ENCODE data around the gene CST6.
A peak's percentile ranks its signal among the peaks of the same experiment; 100 is the strongest.

The CST6 gene

DNA sequence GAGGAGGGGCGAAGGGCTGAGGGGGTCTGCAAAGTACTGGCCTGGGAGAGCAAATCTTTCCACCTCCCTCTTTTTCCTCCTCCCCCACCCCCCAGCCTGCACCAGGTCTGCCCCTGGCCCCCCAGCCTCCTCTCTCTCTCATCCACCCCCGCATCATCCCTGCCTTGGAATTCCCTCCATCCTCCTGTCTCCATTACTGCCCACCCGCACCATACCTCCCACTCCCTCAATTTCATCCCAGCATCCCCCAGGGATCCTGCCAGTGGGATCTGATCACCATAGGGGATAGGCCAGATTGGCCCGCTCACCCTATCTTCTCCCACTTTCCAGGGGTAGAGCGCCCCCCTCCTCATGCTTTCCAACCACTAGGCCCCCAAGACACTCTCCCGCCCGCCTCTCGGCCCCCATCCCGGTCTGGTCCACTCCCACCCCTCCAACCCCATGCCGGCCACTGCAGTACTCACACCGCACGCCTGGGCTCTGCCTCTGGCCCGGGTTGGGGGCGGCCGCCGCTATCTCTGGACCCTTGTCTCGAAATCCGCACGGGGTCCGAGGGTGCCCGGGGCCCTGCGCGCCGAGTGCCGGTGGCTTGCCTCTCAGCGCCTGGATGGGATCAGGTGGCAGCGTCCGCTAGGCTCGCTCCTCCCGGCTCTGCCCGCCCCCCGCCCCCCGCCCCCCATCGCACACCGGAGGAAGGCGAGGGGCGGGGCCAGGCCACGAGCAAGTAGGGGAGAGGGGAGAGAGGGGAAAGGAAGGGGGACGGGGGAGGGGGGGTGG lies 36.9 kb downstream of the CST6 start, which contains the start of gene GAL3ST3:
GAL3ST3 (minus strand) TSS at position 615 of the 777 bp plus-strand sequence. CDS start 3,746 bp downstream, outside the sequence.
- no peak for DNase-seq

DNA sequence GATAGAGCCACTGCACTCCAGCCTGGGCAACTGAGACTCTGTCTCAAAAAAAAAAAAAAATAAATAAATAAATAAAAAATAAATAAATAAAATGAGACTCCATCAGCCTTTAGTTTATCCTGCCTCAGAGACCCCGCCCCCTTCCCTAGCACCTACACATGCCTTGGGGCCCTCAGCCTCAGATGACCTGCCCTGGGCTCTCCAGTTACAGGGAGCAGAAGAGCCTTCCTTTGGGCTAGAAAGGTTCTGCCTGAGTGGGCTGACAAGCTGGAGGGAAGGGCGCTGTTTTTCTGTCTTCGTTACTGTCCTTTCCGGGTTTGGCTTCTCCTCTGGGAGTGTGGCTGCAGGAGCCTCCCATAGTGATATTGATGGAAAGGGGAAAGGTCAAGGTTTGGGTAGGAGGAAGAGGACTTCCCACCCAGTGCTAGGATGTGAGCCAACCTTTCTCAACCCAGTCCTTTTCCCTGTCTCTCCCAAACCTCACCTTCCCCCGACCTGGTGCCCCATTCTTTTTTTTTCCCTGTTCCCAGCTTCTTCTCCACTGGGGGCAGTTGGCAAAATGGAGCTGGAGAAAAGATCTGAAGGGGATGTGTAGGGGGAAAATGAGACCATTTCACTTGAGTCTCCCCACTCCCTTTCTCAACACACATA lies 38.9 kb downstream of the CST6 start:
- no peak for DNase-seq

DNA sequence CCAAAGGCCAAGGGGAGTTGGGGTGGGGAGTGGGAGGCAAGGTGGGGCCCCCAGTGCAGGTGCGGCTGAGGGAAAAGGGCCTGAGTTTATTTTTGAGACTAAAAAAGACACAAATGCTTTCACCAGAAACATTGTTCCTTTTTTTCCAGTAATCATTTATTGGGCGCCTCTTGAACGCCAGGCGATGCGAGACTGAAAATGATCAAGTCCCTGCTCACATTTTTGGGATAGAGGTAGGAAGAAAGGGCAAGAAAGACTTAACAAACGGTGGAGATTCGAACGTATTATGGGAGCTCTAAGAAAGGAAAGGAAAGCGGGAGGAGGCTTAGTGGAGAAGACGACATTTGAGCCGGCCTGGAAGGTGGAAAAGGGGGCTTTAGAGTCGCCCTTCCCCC lies 39.6 kb downstream of the CST6 start:
- no peak for DNase-seq

DNA sequence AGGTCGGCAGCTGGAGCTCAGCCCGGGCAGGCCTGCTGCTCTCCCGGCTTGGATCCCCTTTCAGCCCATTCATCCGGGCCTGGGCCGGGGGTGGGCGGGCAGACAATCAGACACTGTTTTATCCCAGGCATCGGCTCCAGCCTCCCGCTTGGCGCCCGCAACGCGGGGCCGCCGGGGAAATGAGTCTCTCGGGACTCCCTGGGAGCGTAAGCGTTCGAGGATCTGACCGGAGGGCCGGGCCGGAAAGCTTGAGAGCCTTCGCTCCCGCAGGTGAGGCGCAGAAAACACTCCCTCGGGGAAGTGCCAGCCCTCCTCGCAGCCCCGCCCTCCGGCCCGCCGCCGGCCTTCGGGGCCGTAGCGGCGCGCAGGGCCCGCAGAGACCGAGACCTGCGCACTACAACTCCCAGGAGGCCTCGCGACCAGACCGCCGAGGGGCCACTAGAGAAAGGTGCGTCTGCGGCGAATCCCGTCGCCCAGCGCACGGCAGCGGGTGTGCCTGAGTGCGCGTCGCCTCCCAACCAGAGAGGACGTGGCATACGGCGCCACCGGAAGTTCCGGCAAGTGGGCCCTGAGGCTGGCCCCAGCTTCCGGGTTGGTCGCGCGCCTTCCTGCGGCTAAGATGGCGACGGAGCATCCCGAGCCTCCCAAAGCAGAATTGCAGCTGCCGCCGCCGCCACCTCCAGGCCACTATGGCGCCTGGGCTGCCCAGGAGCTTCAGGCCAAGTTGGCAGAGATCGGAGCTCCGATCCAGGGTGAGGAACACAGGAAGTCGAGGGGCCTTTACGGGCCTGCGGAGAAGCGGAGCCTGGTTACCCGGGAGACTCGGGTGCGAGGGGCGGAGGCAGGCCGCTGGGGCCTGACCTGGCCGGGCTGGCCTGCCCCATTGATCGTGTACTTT lies 40.2 kb downstream of the CST6 start, which contains the start of gene SF3B2:
SF3B2 (plus strand) TSS at position 599 of the 898 bp plus-strand sequence; CDS start at position 620, 21 bp downstream.
- DNase-seq = peak; percentile 99

DNA sequence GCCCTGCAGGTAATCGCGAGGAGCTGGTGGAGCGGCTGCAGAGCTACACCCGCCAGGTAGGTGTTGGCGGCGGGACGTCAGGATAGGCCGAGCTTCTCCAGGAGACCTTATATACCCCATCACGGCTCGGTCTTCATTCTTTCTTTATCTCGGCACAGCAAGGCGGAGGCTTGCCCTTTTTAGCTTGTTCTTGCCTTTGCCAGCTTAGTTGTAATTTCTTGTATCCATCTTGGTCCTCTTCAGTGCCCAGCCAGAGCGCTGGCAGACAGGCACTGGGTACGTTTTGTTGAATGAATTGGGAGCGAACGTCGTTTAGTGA lies 40.8 kb downstream of the CST6 start:
- DNase-seq = no peak

DNA sequence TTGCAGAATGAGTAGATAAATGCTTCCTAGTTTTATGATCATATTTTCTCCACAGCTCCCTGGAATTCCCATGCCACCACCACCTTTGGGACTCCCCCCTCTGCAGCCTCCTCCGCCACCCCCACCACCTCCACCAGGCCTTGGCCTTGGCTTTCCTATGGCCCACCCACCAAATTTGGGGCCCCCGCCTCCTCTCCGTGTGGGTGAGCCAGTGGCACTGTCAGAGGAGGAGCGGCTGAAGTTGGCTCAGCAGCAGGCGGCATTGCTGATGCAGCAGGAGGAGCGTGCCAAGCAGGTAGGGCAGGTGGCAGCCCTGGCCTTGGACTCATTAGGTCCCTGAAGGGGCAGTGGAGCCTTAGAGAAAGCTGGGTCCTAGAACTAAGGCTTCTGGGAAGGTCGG lies 43.2 kb downstream of the CST6 start:
- no peak for DNase-seq

DNA sequence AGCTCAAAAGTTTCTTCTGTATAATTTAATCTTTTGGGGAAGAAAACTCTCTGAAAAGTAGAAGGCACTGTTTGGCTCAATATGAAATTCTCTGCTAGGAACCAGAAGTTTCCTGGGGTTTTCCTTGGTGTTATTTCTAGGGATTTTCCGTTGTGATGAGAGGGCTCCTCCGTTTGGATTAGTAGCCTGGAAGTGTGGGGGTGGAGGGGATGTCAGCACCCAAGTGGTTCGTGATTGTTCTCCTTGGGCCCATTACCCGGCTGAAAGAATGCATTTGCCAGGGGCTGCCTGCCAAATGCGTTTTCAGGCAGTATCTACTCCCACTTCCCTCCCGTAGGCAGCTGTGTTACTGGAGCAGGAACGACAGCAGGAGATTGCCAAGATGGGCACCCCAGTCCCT lies 44.7 kb downstream of the CST6 start:
- no peak for DNase-seq

DNA sequence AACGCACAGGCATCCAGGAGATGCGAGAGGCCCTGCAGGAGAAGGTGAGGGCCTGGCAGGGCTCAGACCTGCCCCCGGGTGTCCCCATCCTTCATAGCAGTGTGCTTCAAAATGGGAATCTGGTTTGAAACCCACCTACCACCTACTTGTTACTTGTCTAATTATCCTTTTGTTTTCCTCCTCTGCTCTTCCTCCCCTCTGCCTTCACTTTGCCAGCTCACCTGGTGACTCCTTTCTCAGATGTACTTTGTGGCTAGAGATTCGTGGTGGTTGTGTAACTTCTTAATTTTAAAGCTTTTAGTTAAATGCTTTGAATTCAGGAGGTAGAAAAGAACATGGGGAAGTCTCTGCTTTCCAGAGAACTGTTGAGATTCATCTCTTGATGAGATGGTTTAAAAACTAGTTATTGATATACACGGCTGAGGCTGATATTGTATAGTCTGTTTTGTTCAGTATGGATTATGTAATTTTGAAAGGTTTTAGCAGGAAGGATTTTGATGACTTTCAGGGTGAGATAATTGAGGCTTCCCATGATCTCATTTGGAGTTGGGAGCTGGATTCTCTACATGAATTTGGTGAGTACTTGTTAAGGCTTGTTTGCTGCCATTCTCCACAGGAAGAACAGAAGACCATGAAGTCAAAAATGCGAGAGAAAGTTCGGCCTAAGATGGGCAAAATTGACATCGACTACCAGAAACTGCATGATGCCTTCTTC lies 48.3 kb downstream of the CST6 start:
- DNase-seq = no peak

DNA sequence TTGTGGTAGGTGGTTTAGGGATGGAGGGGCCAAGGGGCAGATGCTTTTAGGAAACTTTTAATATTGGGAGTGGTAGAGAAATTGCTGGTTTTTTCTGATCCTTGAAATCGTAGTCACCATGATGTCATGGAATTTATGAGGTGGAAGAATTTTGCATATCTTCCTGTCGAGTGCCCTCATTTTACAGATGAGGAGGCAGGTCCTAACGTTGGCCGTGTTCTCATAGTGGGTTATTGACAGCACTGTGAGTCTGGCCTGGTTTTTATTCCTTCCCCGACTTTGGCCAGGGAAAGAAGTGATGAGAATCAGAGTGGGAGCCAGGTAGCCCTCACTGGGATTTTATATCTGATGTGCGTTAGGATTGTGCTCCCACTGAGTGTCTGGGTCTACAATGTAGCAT lies 49.5 kb downstream of the CST6 start:
- no peak for DNase-seq

DNA sequence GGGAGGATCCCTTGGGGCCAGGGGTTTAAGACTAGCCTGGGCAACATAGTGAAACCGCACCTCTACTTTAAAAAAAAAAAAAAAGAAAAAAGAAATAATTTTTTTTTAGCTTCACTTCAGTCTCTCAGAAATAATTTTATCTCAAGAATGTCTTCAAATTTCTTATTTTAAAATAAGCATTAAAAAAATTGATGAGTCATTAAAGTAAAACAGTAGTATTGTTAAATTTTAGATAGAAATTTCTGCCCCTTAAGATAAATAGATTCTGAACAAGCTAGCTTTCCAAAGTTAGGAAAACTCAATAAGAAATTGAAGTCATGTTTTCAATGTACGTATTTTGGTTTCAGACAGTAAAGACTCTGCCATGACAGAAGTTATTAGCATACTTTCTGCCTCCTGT lies 50.6 kb downstream of the CST6 start:
- DNase-seq = no peak

All from fibroblast of skin of scalp (primary cell).